Neural cell (in vitro differentiated cells): Measurements from ENCODE around the gene P2RY8. TPM values are rescaled to one million over a fixed set of nuclear protein-coding genes. Genes with fewer than 3 reads are reported as not detected.

ENCODE experiments used
- H2AFZ ChIP-seq: fragments of 200-600, 300-800 bp; sonication (generic), shearing (Covaris generic); 2 replicates; pipeline ENCODE4 v1.6.0; 2014; ENCODE audit warnings: low read depth, mild to moderate bottlenecking, antibody characterized with exemption, low read length, moderate library complexity
- H3F3A ChIP-seq: fragments of 200-600 bp; shearing (Covaris generic); 2 replicates; pipeline ENCODE4 v1.6.1; 2016; ENCODE audit warnings: mild to moderate bottlenecking, moderate library complexity, mixed read lengths, antibody characterized with exemption, low read length; ENCODE audit not compliant: insufficient read depth, poor library complexity, severe bottlenecking
- H3K27ac ChIP-seq: fragments of 200-600, 300-800 bp; sonication (generic), shearing (Covaris generic); 2 replicates; pipeline ENCODE4 v1.5.1; 2014; ENCODE audit warnings: mild to moderate bottlenecking, low read length, moderate library complexity
- H3K27me3 ChIP-seq: fragments of 300-800, 200-600 bp; sonication (generic), shearing (Covaris generic); 2 replicates; pipeline ENCODE4 v1.6.0; 2014; ENCODE audit warnings: mild to moderate bottlenecking, low read depth, low read length, moderate library complexity; ENCODE audit not compliant: insufficient read depth
- H3K36me3 ChIP-seq: fragments of 300-800, 200-600 bp; sonication (generic), shearing (Covaris generic); 2 replicates; pipeline ENCODE4 v1.5.1; 2014; ENCODE audit warnings: mild to moderate bottlenecking, antibody characterized with exemption, low read length, moderate library complexity; ENCODE audit not compliant: insufficient read depth
- H3K4me2 ChIP-seq: fragments of 300-800, 200-600 bp; sonication (generic), shearing (Covaris generic); 2 replicates; pipeline ENCODE4 v1.6.0; 2014; ENCODE audit warnings: mild to moderate bottlenecking, low read length
- H3K4me3 ChIP-seq: fragments of 300-800, 200-600 bp; sonication (generic), shearing (Covaris generic); 2 replicates; pipeline ENCODE4 v1.5.1; 2014; ENCODE audit warnings: mild to moderate bottlenecking, low read length, moderate library complexity
- H3K79me2 ChIP-seq: fragments of 200-600 bp; shearing (Covaris generic); replicated peaks from 2 replicates; pipeline ENCODE4 v1.6.0; 2014; ENCODE audit warnings: mild to moderate bottlenecking, low read length, moderate library complexity; ENCODE audit not compliant: insufficient read depth
- H3K9ac ChIP-seq: fragments of 300-800, 200-600 bp; sonication (generic), shearing (Covaris generic); 2 replicates; pipeline ENCODE4 v1.6.1; 2016; ENCODE audit warnings: mild to moderate bottlenecking, low read length, mixed read lengths
- H3K9me2 ChIP-seq: fragments of 200-600 bp; shearing (Covaris generic); 2 replicates; pipeline ENCODE4 v1.6.1; 2016; ENCODE audit warnings: mild to moderate bottlenecking, low read length, mixed read lengths; ENCODE audit not compliant: insufficient read depth
- H3K9me3 ChIP-seq: fragments of 200-600, 300-800 bp; sonication (generic), shearing (Covaris generic); 2 replicates; pipeline ENCODE4 v1.6.1; 2016; ENCODE audit warnings: mild to moderate bottlenecking, mixed run types, low read length, moderate library complexity, mixed read lengths
- H4K20me1 ChIP-seq: fragments of 200-600 bp; shearing (Covaris generic); 2 replicates; pipeline ENCODE4 v1.6.1; 2016; ENCODE audit warnings: mild to moderate bottlenecking, mixed run types; ENCODE audit not compliant: insufficient read depth
- EP300 ChIP-seq: fragments of 450-650 bp; conservative IDR thresholded peaks from 2 replicates; pipeline ENCODE4 v1.6.1; 2014; ENCODE audit warnings: antibody characterized with exemption, mild to moderate bottlenecking, moderate library complexity; ENCODE audit not compliant: poor library complexity, severe bottlenecking
- EZH2 ChIP-seq: fragments of 200-600, 300-800 bp; shearing (Covaris generic), sonication (generic); IDR thresholded peaks from 2 replicates; pipeline ENCODE4 v1.6.1; 2014; ENCODE audit warnings: antibody characterized with exemption, low read length, borderline replicate concordance, mild to moderate bottlenecking; ENCODE audit not compliant: insufficient read depth, poor library complexity, severe bottlenecking
- MXI1 ChIP-seq: fragments of 450-650 bp; conservative IDR thresholded peaks from 2 replicates; pipeline ENCODE4 v1.6.1; 2014; ENCODE audit warnings: antibody characterized with exemption, mild to moderate bottlenecking; ENCODE audit not compliant: poor library complexity, severe bottlenecking
- POLR2AphosphoS5 ChIP-seq: IDR thresholded peaks from 2 replicates; pipeline ENCODE4 v1.6.1; 2012
- RAD21 ChIP-seq: fragments of 450-650 bp; conservative IDR thresholded peaks from 2 replicates; pipeline ENCODE4 v1.6.1; 2014; ENCODE audit warnings: antibody characterized with exemption, mild to moderate bottlenecking, moderate library complexity
- SMC3 ChIP-seq: fragments of 450-650 bp; conservative IDR thresholded peaks from 2 replicates; pipeline ENCODE4 v1.6.1; 2014; ENCODE audit warnings: antibody characterized with exemption, mild to moderate bottlenecking, moderate library complexity; ENCODE audit not compliant: poor library complexity
- TAF1 ChIP-seq: IDR thresholded peaks from 2 replicates; pipeline ENCODE4 v1.6.1; 2012; ENCODE audit warnings: low read depth
- polyA plus RNA-seq: library from polyadenylated mRNA; depleted of rRNA; stranded (reverse); fragments of >200 nt; gene quantifications from 2 replicates; pipeline ENCODE4 v1.2.3, GENCODE V29; 2014
- TF ChIP-seq, protein P1 (sequence below): fragments of 450-650 bp; IDR thresholded peaks from 2 replicates; pipeline ENCODE4 v1.5.1; 2014; ENCODE audit warnings: antibody characterized with exemption, mild to moderate bottlenecking, moderate library complexity; ENCODE audit not compliant: poor library complexity, severe bottlenecking
- TF ChIP-seq, protein P2 (sequence below): IDR thresholded peaks from 2 replicates; pipeline ENCODE4 v1.6.1; 2012; ENCODE audit warnings: borderline replicate concordance

P2RY8 gene
- polyA plus RNA-seq, 1 donor from 2014 or later, result not detected

DNA sequence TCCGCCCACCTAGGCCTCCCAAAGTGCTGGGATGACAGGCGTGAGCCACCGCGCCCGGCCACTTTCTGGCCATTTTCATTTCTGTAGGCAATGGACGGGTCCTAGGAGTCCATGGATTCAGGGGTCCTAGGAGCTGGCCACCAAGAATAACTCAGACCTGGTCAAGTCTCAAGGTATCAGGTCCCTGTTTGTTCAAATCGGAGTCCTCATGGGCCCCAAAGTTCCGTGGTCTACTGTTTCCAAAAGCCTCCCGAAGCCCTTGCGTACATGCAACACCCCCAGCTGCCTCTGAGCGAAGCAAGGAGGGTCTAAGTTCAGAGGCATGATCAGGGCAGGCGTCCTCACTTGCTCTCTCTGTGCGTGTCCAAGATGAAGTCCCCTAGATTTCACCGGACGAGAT lies 30.1 kb downstream of the P2RY8 start:
- H3K4me3 ChIP-seq, result no peak overlapping the region
- H3K4me2 ChIP-seq, result no peak overlapping the region
- no peaks in the 10 kb centered on the region for H3K9me3 ChIP-seq
- no peaks in the 10 kb centered on the region for H3K9me2 ChIP-seq
- H3K79me2 ChIP-seq, result no peaks in the 10 kb centered on the region
- H3K9ac ChIP-seq, result no peak overlapping the region
- no peaks in the 10 kb centered on the region for H3K27me3 ChIP-seq
- H3K27ac ChIP-seq, result no peak overlapping the region
- H4K20me1 ChIP-seq, result no peaks in the 10 kb centered on the region
- TF ChIP-seq, protein P1, sequence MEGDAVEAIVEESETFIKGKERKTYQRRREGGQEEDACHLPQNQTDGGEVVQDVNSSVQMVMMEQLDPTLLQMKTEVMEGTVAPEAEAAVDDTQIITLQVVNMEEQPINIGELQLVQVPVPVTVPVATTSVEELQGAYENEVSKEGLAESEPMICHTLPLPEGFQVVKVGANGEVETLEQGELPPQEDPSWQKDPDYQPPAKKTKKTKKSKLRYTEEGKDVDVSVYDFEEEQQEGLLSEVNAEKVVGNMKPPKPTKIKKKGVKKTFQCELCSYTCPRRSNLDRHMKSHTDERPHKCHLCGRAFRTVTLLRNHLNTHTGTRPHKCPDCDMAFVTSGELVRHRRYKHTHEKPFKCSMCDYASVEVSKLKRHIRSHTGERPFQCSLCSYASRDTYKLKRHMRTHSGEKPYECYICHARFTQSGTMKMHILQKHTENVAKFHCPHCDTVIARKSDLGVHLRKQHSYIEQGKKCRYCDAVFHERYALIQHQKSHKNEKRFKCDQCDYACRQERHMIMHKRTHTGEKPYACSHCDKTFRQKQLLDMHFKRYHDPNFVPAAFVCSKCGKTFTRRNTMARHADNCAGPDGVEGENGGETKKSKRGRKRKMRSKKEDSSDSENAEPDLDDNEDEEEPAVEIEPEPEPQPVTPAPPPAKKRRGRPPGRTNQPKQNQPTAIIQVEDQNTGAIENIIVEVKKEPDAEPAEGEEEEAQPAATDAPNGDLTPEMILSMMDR, result no peak
- no peak for TF ChIP-seq EP300
- TF ChIP-seq MXI1, result no peak
- TF ChIP-seq SMC3, result no peak
- TF ChIP-seq, protein P2, sequence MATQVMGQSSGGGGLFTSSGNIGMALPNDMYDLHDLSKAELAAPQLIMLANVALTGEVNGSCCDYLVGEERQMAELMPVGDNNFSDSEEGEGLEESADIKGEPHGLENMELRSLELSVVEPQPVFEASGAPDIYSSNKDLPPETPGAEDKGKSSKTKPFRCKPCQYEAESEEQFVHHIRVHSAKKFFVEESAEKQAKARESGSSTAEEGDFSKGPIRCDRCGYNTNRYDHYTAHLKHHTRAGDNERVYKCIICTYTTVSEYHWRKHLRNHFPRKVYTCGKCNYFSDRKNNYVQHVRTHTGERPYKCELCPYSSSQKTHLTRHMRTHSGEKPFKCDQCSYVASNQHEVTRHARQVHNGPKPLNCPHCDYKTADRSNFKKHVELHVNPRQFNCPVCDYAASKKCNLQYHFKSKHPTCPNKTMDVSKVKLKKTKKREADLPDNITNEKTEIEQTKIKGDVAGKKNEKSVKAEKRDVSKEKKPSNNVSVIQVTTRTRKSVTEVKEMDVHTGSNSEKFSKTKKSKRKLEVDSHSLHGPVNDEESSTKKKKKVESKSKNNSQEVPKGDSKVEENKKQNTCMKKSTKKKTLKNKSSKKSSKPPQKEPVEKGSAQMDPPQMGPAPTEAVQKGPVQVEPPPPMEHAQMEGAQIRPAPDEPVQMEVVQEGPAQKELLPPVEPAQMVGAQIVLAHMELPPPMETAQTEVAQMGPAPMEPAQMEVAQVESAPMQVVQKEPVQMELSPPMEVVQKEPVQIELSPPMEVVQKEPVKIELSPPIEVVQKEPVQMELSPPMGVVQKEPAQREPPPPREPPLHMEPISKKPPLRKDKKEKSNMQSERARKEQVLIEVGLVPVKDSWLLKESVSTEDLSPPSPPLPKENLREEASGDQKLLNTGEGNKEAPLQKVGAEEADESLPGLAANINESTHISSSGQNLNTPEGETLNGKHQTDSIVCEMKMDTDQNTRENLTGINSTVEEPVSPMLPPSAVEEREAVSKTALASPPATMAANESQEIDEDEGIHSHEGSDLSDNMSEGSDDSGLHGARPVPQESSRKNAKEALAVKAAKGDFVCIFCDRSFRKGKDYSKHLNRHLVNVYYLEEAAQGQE, result no peak
- TF ChIP-seq TAF1, result no peak
- TF ChIP-seq RAD21, result no peak
- TF ChIP-seq POLR2AphosphoS5, result no peak
- no peak for TF ChIP-seq EZH2
- no peaks in the 10 kb centered on the region for H3K36me3 ChIP-seq
- H3F3A ChIP-seq, result no peaks in the 10 kb centered on the region
- H2AFZ ChIP-seq, result no peak overlapping the region

DNA sequence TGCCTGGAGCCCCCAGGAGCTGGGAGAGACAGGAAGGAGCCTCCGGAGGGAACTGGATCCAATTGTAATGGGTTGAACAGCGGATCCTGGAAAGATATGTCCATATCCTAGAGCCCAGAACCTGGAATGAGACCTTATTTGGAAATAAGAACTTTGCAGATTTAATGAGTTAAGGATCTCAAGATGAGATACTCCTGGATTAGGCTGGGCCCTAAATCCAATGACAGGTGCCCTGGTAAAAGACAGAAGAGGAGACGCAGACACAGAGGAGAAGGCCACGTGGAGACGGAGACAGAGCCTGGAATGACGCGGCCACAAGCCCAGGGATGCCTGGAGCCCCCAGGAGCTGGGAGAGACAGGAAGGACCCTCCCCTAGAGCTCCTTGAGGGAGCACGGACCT lies 34.1 kb downstream of the P2RY8 start:
- TF ChIP-seq, protein P2, result no peak
- no peak for TF ChIP-seq EZH2
- no peak for TF ChIP-seq POLR2AphosphoS5
- TF ChIP-seq, protein P1, result no peak
- TF ChIP-seq EP300, result no peak
- TF ChIP-seq TAF1, result no peak
- TF ChIP-seq RAD21, result no peak
- TF ChIP-seq MXI1, result no peak
- no peak for TF ChIP-seq SMC3
- Histone ChIP-seq H2AFZ (no peak overlapping the region), H4K20me1 (no peaks in the 10 kb centered on the region)

More for the DNA sequence above, 34.1 kb downstream of the P2RY8 start:
- Histone ChIP-seq H3K9ac (no peak overlapping the region), H3K79me2 (no peaks in the 10 kb centered on the region), H3F3A (no peaks in the 10 kb centered on the region), H3K4me2 (no peak overlapping the region), H3K27me3 (no peaks in the 10 kb centered on the region), H3K9me2 (no peaks in the 10 kb centered on the region), H3K4me3 (no peak overlapping the region), H3K27ac (no peak overlapping the region), H3K9me3 (no peaks in the 10 kb centered on the region), H3K36me3 (no peaks in the 10 kb centered on the region)
